Tibial artery (tissue), 4 donors: ENCODE measurements around the gene PDZRN4.

ENCODE experiments used
- DNase-seq, 2 donors: peaks; one replicate each; pipeline ENCODE4 v3.0.0-alpha.2; 2019
- H3K27ac ChIP-seq, 2 donors: fragments of 200-600 bp; sonication (generic) in 1 of 2; 1 replicate in 1 of 2; 2 replicates in 1 of 2; pipeline ENCODE4 v1.5.1; 2018 to 2019; ENCODE audit warnings: mild to moderate bottlenecking in 1 of 2
- H3K27me3 ChIP-seq, 2 donors: fragments of 200-600 bp; sonication (generic) in 1 of 2; one replicate each; pipeline versions ENCODE4 v1.5.1 to v1.6.0; 2016 to 2019
- H3K36me3 ChIP-seq, 3 donors: fragments of 200-600 bp; sonication (generic) in 2 of 3; one replicate each; pipeline ENCODE4 v1.5.1; 2016 to 2019; ENCODE audit warnings: mild to moderate bottlenecking in 2 of 3
- H3K4me1 ChIP-seq, 4 donors: fragments of 200-600 bp; sonication (generic) in 2 of 4; 1 replicate in 3 of 4; 2 replicates in 1 of 4; pipeline ENCODE4 v1.5.1; 2016 to 2019
- H3K4me3 ChIP-seq, 2 donors: fragments of 200-600 bp; sonication (generic) in 1 of 2; 1 replicate in 1 of 2; 2 replicates in 1 of 2; pipeline ENCODE4 v1.5.1; 2018 to 2019; ENCODE audit warnings: mild to moderate bottlenecking in 2 of 2
- H3K9me3 ChIP-seq, 3 donors: fragments of 200-600 bp; sonication (generic) in 1 of 3; one replicate each; pipeline ENCODE4 v1.5.1; 2016 to 2019
- intact Hi-C: fragments of 100-400 bp; cut with DNase I; formaldehyde crosslinking; loops from one replicate; pipeline ENCODE4 v1.15.0; 2023; ENCODE audit warnings: low total_unique reads
- TF ChIP-seq, protein P1 (sequence below), 2 experiments: fragments of 200-600 bp in 1 of 2; fragments of 450-650 bp in 1 of 2; IDR thresholded peaks; one replicate each; pipeline ENCODE4 v1.5.1; 2017 to 2019; ENCODE audit warnings: antibody characterized with exemption in 2 of 2, mild to moderate bottlenecking in 1 of 2, moderate library complexity in 1 of 2

The PDZRN4 gene

DNA sequence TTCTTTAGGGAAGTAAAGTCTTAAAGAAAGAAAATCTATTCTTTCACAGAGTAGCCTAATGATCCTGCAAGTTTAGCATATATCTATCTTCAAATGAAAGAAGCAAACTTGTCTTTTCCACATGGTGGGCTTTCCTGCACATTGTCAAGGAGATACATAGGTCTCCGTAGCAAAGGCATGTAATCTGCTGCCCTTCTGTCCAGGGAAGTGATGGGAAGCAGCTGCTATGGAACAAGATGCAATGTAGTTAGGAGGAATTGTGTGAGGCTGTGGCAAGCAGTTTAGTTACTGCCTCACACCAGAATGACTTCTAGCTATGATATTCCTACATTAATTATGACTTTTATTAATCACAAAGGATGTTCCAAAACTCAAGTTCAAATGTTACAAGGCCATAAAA, 174.4 kb downstream of the PDZRN4 start:
- no peak for DNase-seq
- Histone ChIP-seq H3K27ac (no peak overlapping the region), H3K27me3 (no peaks in the 10 kb centered on the region), H3K36me3 (no peaks in the 10 kb centered on the region), H3K9me3 (no peaks in the 10 kb centered on the region), H3K4me3 (no peak overlapping the region), H3K4me1 (peaks cover 0 to 20% (median 6%) of the 10 kb centered on the region in 4 donors)
- TF ChIP-seq, protein P1, sequence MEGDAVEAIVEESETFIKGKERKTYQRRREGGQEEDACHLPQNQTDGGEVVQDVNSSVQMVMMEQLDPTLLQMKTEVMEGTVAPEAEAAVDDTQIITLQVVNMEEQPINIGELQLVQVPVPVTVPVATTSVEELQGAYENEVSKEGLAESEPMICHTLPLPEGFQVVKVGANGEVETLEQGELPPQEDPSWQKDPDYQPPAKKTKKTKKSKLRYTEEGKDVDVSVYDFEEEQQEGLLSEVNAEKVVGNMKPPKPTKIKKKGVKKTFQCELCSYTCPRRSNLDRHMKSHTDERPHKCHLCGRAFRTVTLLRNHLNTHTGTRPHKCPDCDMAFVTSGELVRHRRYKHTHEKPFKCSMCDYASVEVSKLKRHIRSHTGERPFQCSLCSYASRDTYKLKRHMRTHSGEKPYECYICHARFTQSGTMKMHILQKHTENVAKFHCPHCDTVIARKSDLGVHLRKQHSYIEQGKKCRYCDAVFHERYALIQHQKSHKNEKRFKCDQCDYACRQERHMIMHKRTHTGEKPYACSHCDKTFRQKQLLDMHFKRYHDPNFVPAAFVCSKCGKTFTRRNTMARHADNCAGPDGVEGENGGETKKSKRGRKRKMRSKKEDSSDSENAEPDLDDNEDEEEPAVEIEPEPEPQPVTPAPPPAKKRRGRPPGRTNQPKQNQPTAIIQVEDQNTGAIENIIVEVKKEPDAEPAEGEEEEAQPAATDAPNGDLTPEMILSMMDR (IDR thresholded peaks at IDR 0.05), result no peak
- intact Hi-C loops, result no loop called here

DNA sequence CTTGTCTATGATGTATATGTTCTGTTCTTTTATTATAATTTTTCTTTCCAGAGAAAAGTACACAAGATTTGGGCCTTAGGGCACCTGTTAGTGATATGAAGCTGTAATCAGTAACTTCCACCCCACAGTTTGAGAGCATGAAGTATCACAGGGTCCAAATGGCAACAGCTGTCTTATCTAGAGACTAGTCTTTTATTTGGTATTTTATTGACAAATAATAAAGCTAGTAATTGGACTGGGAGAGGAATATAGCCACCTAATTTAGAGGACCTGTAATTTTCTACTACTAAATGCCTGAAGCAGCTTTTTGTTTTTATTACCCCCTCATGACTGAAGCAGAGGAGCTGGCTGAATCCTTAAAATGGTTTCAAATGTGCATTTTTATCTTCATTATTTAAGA, 174.8 kb downstream of the PDZRN4 start:
- TF ChIP-seq, protein P1 (IDR thresholded peaks at IDR 0.05), result no peak
- DNase-seq, result no peak
- H3K27ac ChIP-seq, result no peak overlapping the region
- H3K36me3 ChIP-seq, result no peaks in the 10 kb centered on the region
- intact Hi-C loops, result no loop called here
- H3K4me3 ChIP-seq, result no peak overlapping the region
- no peaks in the 10 kb centered on the region for H3K9me3 ChIP-seq
- H3K27me3 ChIP-seq, result no peaks in the 10 kb centered on the region
- H3K4me1 ChIP-seq, result peaks cover 0 to 20% (median 6%) of the 10 kb centered on the region in 4 donors

DNA sequence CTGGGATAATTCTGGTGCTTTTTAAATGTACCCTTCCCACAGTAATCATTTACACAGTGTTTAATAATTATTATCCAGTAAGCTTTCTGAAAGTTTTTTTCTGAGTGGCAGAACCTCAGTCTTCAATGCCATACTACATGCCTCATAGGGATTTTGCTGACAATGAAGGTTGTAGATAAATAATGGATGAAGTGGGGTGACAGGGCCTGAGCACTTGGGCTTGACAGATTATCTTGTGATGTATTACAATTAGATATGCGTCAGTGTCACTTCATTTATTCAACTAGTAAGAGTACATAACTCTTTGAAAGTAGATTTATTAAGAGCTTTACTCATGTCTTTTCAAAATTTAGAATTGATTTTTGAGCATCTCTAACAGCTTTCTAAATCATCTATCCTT, 176.1 kb downstream of the PDZRN4 start:
- H3K36me3 ChIP-seq, result no peaks in the 10 kb centered on the region
- H3K4me1 ChIP-seq, result peaks cover 0 to 20% (median 6%) of the 10 kb centered on the region in 4 donors
- H3K27ac ChIP-seq, result no peak overlapping the region
- H3K9me3 ChIP-seq, result no peaks in the 10 kb centered on the region
- intact Hi-C loops, result no loop called here
- no peak overlapping the region for H3K4me3 ChIP-seq
- TF ChIP-seq, protein P1 (IDR thresholded peaks at IDR 0.05), result no peak
- DNase-seq, result no peak
- H3K27me3 ChIP-seq, result no peaks in the 10 kb centered on the region

DNA sequence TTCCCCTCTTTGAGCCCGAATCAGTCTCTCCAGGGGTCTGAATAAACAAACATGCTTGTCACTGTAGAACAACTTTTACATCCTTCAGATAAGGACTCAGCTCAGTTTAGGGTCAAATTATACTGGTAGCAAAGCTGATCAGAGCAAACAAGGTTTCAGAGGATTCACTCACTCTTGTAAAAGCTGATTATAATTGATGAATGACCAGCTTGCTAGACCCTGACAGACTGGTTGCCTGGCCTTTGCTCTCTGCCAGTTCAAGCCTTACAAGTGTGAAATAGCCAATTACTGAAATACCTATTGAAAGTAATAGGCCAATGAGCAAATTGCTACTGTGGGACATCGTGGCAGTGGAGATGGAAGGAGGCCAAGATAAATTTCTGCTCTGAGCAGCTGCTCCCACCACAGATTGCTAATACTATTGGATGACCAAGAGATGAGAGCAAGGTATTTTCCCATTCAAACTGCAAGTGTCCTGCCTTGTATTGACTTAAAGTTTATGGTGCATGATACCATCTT, 177.6 kb downstream of the PDZRN4 start:
- H3K9me3 ChIP-seq, result no peaks in the 10 kb centered on the region
- no peaks in the 10 kb centered on the region for H3K27me3 ChIP-seq
- H3K27ac ChIP-seq, result no peak overlapping the region
- no peak overlapping the region for H3K4me3 ChIP-seq
- TF ChIP-seq, protein P1 (IDR thresholded peaks at IDR 0.05), result no peak
- peaks cover 0 to 20% (median 6%) of the 10 kb centered on the region in 4 donors for H3K4me1 ChIP-seq
- intact Hi-C loops, result no loop called here
- no peak for DNase-seq
- no peaks in the 10 kb centered on the region for H3K36me3 ChIP-seq

DNA sequence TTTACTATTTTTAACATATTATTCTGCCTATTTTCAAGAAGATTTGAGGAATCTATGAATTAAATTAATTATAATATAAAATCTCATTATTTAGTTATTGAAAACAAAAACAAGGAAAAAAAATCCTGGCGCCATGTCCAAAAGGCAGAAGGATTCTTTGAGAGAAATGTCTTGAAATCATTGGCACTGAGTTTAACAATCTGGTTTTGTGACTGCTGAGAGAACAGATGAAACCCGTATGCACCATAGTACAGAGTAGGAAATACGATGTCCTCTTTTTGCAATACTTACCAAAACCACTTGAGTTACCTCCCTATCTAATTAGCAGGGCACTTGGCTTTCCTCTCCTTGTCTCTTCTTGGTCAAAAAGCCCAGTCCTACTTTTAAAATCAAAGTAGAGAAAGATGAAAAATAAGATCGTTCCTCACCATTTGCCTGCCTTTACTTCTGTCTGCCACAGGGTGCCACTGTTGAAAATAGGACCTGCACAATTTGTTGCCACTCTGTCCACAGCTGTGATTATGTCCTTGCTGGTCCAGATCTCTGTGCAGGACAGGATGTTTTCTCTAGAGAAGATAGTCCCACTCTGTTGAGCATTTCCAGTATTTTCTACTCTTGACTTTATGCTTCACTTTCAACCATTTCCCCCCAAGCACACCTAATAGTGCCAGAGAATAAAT, 179.7 kb downstream of the PDZRN4 start:
- Histone ChIP-seq H3K9me3 (no peaks in the 10 kb centered on the region), H3K4me3 (no peak overlapping the region), H3K4me1 (peaks cover 0 to 17% (median 6%) of the 10 kb centered on the region in 4 donors), H3K27ac (no peak overlapping the region), H3K27me3 (no peaks in the 10 kb centered on the region), H3K36me3 (no peaks in the 10 kb centered on the region)
- TF ChIP-seq, protein P1 (IDR thresholded peaks at IDR 0.05), result no peak
- intact Hi-C loops, result no loop called here
- no peak for DNase-seq
